ENCODE measurements around the gene GSG1.

GRCh38 chr12:13079440-13079906, 24.0 kb downstream of the GSG1 start:
- no peak for TF ChIP-seq POLR2AphosphoS5 (IDR thresholded peaks at IDR 0.05; ENCODE audit: borderline replicate concordance, low read depth, low read length)
- no peak for TF ChIP-seq EZH2 (IDR thresholded peaks at IDR 0.05)
- no peak for TF ChIP-seq FOXP2 (optimal IDR thresholded peaks at IDR 0.05; ENCODE audit: control extremely low read depth, extremely low read length, insufficient read depth)
